ENCODE results near the gene KIF23. TPM values are rescaled to one million over a fixed set of nuclear protein-coding genes. Genes with fewer than 3 reads are reported as not detected.

The KIF23 gene
- total and polyA plus RNA-seq, 8 donors, result 2.1 to 26.3 (median 8.7) TPM

GRCh38 chr15:69452692-69453521 lies 38.8 kb downstream of the KIF23 start, which contains the start of gene RPLP1:
RPLP1 (plus strand) TSS chr15:69452818; CDS start chr15:69452949, 131 bp downstream.
- TF ChIP-seq POLR2AphosphoS5 (IDR thresholded peaks at IDR 0.05), result peak; percentile 74 to 99 (median 98)
- peak in 2 of 4 donors; percentile 22 to 72 for TF ChIP-seq POLR2A (IDR thresholded peaks at IDR 0.05)
- no peak for TF ChIP-seq CTCF (IDR thresholded peaks at IDR 0.05)
- Histone ChIP-seq H3K4me3 (peak within 1 kb of the TSS; percentile 77 to 93 (median 82)), H3K9me3 (no peaks in the 10 kb centered on the region), H3K27me3 (no peaks in the 10 kb centered on the region), H3K27ac (peak within 1 kb of the TSS; percentile 95 to 96 (median 95)), H3K36me3 (peaks cover 9 to 35% (median 34%) of the 10 kb centered on the region in 4 donors), H3K4me1 (peaks cover 22 to 50% (median 37%) of the 10 kb centered on the region in 4 donors)
- intact Hi-C loops (cut with DNase I; ENCODE audit: low total_unique reads), result no loop called here
- peak; percentile 98 for DNase-seq
- WGBS, 5 donors, result 0 to 1% (median 0%) methylated on average over 58 to 77 of the region's 77 CpGs

GRCh38 chr15:69454953-69455352 lies 40.8 kb downstream of the KIF23 start:
- DNase-seq, result no peak
- peak overlapping the region; percentile 77 to 93 (median 82) for H3K4me3 ChIP-seq
- no peaks in the 10 kb centered on the region for H3K27me3 ChIP-seq
- intact Hi-C loops (cut with DNase I; ENCODE audit: low total_unique reads), result no loop called here
- TF ChIP-seq POLR2AphosphoS5 (IDR thresholded peaks at IDR 0.05) (no peak), EP300 (IDR thresholded peaks at IDR 0.05) (no peak), CTCF (IDR thresholded peaks at IDR 0.05) (no peak), POLR2A (IDR thresholded peaks at IDR 0.05) (no peak)
- WGBS, 5 donors, result 16 to 51% (median 21%) methylated on average over 5 of the region's 5 CpGs
- peak overlapping the region in 3 of 5 donors; percentile 15 to 95 (median 95) for H3K27ac ChIP-seq
- peaks cover 9 to 37% (median 35%) of the 10 kb centered on the region in 4 donors for H3K36me3 ChIP-seq
- H3K9me3 ChIP-seq, result no peaks in the 10 kb centered on the region
- H3K4me1 ChIP-seq, result peaks cover 22 to 66% (median 41%) of the 10 kb centered on the region in 4 donors

- TF ChIP-seq CTCF (IDR thresholded peaks at IDR 0.05), result no peak
- TF ChIP-seq POLR2A (IDR thresholded peaks at IDR 0.05), result no peak
- TF ChIP-seq EP300 (IDR thresholded peaks at IDR 0.05), result no peak
- no peak for TF ChIP-seq POLR2AphosphoS5 (IDR thresholded peaks at IDR 0.05)
- intact Hi-C loops (cut with DNase I; ENCODE audit: low total_unique reads), result no loop called here
- H3K27me3 ChIP-seq, result no peaks in the 10 kb centered on the region
- DNase-seq, result no peak
- H3K4me3 ChIP-seq, result no peak overlapping the region
- peaks cover 22 to 75% (median 49%) of the 10 kb centered on the region in 4 donors for H3K4me1 ChIP-seq
- no peaks in the 10 kb centered on the region for H3K9me3 ChIP-seq
- WGBS, 5 donors, result 86 to 92% (median 90%) methylated on average over 13 of the region's 13 CpGs
- no peak overlapping the region for H3K27ac ChIP-seq
- H3K36me3 ChIP-seq, result peaks cover 9 to 37% (median 35%) of the 10 kb centered on the region in 4 donors
Observed at GRCh38 chr15:69456208-69457166, 42.3 kb downstream of the KIF23 start.
